Measurements from ENCODE around the gene MAML3. TPM values are rescaled to one million over a fixed set of nuclear protein-coding genes. Genes with fewer than 3 reads are reported as not detected.

The MAML3 gene
- total RNA-seq, 6 experiments from 2014 or later: 1.2 to 1.9 (median 1.6) TPM

DNA sequence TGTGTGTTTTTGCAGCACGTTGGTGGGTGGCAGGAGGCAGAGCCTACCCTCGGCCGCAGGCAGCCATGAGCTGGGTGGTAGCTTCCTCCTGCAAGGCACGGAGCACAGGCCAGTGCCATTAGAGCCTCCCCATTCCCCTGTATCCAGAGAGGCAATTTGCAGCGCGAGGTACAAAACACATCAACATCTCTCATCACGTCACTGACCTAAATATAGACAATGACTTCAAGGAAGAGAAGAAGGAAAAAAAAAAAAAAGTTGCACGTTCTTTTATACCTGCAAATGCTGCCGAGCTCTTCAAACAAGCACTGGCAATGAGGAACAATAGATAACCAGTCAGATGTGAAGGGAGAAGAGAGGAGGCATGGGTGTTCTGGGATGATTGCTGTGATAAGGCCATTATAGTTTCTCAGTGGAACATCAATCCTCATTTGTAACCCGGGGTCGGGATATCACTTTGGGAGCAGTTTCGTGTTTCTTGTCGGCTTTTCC is 328.4 kb downstream of the MAML3 start:
- H3K4me1 Mint-ChIP-seq (ENCODE audit: low read depth): no peaks in the 10 kb centered on the region
- no peaks in the 10 kb centered on the region for H3K9me3 Mint-ChIP-seq
- H3K36me3 Mint-ChIP-seq (ENCODE audit: low read depth): no peaks in the 10 kb centered on the region
- TF ChIP-seq, protein P1, sequence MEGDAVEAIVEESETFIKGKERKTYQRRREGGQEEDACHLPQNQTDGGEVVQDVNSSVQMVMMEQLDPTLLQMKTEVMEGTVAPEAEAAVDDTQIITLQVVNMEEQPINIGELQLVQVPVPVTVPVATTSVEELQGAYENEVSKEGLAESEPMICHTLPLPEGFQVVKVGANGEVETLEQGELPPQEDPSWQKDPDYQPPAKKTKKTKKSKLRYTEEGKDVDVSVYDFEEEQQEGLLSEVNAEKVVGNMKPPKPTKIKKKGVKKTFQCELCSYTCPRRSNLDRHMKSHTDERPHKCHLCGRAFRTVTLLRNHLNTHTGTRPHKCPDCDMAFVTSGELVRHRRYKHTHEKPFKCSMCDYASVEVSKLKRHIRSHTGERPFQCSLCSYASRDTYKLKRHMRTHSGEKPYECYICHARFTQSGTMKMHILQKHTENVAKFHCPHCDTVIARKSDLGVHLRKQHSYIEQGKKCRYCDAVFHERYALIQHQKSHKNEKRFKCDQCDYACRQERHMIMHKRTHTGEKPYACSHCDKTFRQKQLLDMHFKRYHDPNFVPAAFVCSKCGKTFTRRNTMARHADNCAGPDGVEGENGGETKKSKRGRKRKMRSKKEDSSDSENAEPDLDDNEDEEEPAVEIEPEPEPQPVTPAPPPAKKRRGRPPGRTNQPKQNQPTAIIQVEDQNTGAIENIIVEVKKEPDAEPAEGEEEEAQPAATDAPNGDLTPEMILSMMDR (IDR thresholded peaks at IDR 0.05): no peak
- H3K4me3 Mint-ChIP-seq: no peak overlapping the region
- H3K27ac Mint-ChIP-seq: no peak overlapping the region
- no peak for DNase-seq
- peaks cover 10% of the 10 kb centered on the region for H3K27me3 Mint-ChIP-seq (ENCODE audit: insufficient read depth)

DNA sequence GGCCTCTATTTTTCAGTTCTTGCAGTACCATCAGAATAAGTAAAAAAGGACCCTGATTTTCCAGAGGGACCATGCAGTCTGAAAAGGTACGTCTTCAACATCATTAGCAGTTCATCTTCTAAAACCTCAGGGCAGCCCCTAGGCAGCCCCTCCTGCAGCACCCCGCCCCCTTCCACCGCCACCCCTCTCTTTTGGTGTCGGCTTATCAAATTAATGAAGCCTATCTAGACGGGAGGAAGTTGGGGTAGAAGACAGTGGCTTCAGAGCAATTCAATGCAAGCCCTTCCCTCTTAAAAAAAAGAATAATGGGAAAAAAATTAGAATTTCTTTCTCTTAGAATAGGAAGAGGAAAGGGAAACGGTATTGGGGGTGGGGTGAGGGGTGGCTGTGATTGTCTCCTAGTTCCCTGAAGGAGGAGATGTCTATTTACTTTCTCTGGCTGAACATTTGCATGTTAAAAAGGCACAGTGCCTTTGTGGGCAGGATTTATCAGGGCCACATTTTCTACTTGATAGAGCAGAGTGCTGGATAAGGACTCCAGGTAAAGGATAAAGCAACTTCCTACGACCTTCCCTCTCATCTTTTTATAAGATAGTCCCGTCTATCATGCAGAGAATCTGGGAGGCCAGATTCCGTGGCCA is 329.0 kb downstream of the MAML3 start:
- Mint-ChIP-seq H3K4me3 (no peak overlapping the region), H3K36me3 (ENCODE audit: low read depth) (no peaks in the 10 kb centered on the region), H3K27ac (no peak overlapping the region), H3K4me1 (ENCODE audit: low read depth) (no peaks in the 10 kb centered on the region), H3K9me3 (no peaks in the 10 kb centered on the region), H3K27me3 (ENCODE audit: insufficient read depth) (peaks cover 10% of the 10 kb centered on the region)
- TF ChIP-seq, protein P1 (IDR thresholded peaks at IDR 0.05): no peak
- no peak for DNase-seq

DNA sequence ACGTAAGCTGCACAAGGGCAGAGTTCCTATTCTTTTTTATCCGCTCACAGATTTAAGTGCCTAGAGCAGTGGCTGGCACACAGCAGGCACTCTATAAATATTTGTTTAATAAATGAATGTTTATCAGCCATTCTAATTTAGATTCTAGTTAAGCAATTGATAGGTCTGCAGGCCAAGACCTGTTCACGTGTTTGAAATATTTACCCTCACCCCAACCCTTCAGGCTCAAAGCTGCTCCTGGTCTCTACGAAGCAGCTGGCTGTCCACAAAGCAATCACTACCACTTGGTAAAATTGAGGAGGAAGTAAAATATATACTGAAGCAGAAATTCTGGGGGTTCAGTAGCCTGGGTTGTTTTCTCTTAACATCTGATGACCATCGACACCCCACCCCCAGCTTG is 330.2 kb downstream of the MAML3 start:
- Mint-ChIP-seq H3K4me3 (no peak overlapping the region), H3K27me3 (ENCODE audit: insufficient read depth) (peaks cover 7% of the 10 kb centered on the region), H3K36me3 (ENCODE audit: low read depth) (no peaks in the 10 kb centered on the region), H3K9me3 (no peaks in the 10 kb centered on the region), H3K27ac (no peak overlapping the region), H3K4me1 (ENCODE audit: low read depth) (no peaks in the 10 kb centered on the region)
- DNase-seq: no peak
- TF ChIP-seq, protein P1 (IDR thresholded peaks at IDR 0.05): no peak

DNA sequence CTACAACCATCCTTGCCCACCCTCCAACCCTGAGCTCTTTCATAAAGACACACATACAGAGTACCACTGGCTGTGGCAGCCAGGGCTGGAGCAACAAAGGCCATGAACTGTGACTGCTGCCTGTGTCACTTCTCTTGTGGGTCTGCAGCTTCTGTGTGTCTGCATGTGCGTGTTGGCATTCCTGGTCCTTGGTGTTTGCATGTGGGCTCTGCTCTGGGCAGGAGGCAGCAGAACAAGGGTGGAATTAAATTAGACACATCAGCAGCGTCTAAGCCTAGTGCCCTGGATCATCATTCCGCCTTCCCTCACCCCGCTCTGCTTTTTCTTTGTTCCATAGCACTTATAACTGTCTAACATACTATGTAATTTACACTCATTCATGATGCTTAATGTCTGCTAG is 330.6 kb downstream of the MAML3 start:
- DNase-seq: no peak
- Mint-ChIP-seq H3K9me3 (no peaks in the 10 kb centered on the region), H3K27me3 (ENCODE audit: insufficient read depth) (peaks cover 7% of the 10 kb centered on the region), H3K4me3 (no peak overlapping the region), H3K36me3 (ENCODE audit: low read depth) (no peaks in the 10 kb centered on the region), H3K4me1 (ENCODE audit: low read depth) (no peaks in the 10 kb centered on the region), H3K27ac (no peak overlapping the region)
- TF ChIP-seq, protein P1 (IDR thresholded peaks at IDR 0.05): no peak

DNA sequence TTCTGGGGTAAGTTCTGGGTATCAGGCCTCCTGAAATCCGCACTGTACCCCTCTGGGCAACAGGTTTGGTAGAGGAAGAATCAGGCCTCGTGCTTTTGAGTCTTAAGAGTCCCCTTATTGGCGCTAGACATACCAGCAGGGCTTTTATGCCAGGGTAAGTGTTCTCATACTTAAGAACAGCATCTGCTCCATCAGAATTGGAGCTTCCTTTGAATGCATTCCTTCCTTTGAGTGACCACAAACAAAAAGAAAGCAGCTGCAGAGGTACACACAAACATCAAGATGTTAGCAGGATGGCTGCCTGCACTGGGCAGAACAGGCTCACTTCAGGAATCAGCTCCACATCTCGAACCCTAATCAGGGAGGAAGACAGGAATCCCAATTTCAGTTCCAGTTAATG is 331.6 kb downstream of the MAML3 start:
- DNase-seq: no peak
- Mint-ChIP-seq H3K4me1 (ENCODE audit: low read depth) (peaks cover 3% of the 10 kb centered on the region; the same call in 1 of the 2 replicates), H3K27ac (no peak overlapping the region), H3K27me3 (ENCODE audit: insufficient read depth) (peaks cover 7% of the 10 kb centered on the region), H3K4me3 (no peak overlapping the region), H3K36me3 (ENCODE audit: low read depth) (no peaks in the 10 kb centered on the region), H3K9me3 (no peaks in the 10 kb centered on the region)
- TF ChIP-seq, protein P1 (IDR thresholded peaks at IDR 0.05): no peak

Measured in HFFc6 (cell line).